Calu3 (cell line): ENCODE data around the gene POLN. TPM values are rescaled to one million over a fixed set of nuclear protein-coding genes. Genes with fewer than 3 reads are reported as not detected.

ENCODE experiments used
- BruUV-seq: library from RNA; stranded (reverse); fragments of 400-500 nt; replicated peaks from 2 replicates; lab custom pipeline; 2021; lab: Mats Ljungman, UMichigan
- CTCF ChIA-PET: fragments of 300-600 bp; sonication (Branson Sonifier 250); formaldehyde crosslinking; loops from one replicate; lab custom pipeline; 2022; ENCODE audit warnings: antibody characterized with exemption; lab: Charles Lee
- DNase-seq: peaks from one replicate; pipeline ENCODE4 v3.0.0; 2022
- H3K27ac Mint-ChIP-seq: one replicate; pipeline ENCODE4 v1.8.0; 2022; ENCODE audit warnings: mixed read lengths; ENCODE audit not compliant: unreplicated experiment
- H3K27me3 Mint-ChIP-seq: one replicate; pipeline ENCODE4 v1.8.0; 2022; ENCODE audit warnings: mixed read lengths; ENCODE audit not compliant: unreplicated experiment
- H3K36me3 Mint-ChIP-seq: one replicate; pipeline ENCODE4 v1.8.0; 2022; ENCODE audit warnings: mild to moderate bottlenecking, moderate library complexity, mixed read lengths; ENCODE audit not compliant: insufficient read depth, unreplicated experiment
- H3K4me1 Mint-ChIP-seq: one replicate; pipeline ENCODE4 v1.8.0; 2022; ENCODE audit warnings: mild to moderate bottlenecking, low read depth, mixed read lengths; ENCODE audit not compliant: unreplicated experiment
- H3K4me3 Mint-ChIP-seq: one replicate; pipeline ENCODE4 v1.8.0; 2022; ENCODE audit warnings: mild to moderate bottlenecking, low read depth, moderate library complexity, mixed read lengths; ENCODE audit not compliant: unreplicated experiment
- H3K9me3 Mint-ChIP-seq: one replicate; pipeline ENCODE4 v1.8.0; 2022; ENCODE audit warnings: low read depth, mixed read lengths; ENCODE audit not compliant: unreplicated experiment
- CTCF ChIP-seq: fragments of 200-600 bp; IDR thresholded peaks from one replicate; pipeline ENCODE4 v1.8.0; 2022; ENCODE audit warnings: antibody characterized with exemption; ENCODE audit not compliant: unreplicated experiment
- intact Hi-C: fragments of 100-400 bp; cut with micrococcal nuclease; formaldehyde crosslinking; loops from one replicate; pipeline ENCODE4 v1.10.0; 2022; ENCODE audit not compliant: unreplicated experiment
- total RNA-seq: library from RNA; stranded (reverse); gene quantifications from 2 replicates; pipeline ENCODE4 v1.2.3, GENCODE V29; 2022

The POLN gene
- total RNA-seq, 1 experiment from 2014 or later, result 4.1 TPM

GRCh38 chr4:2262944-2263250, 21.0 kb upstream of the POLN start:
- H3K4me3 Mint-ChIP-seq, result peak overlapping the region; percentile 62
- no peak for DNase-seq
- no peaks in the 10 kb centered on the region for H3K9me3 Mint-ChIP-seq
- H3K36me3 Mint-ChIP-seq, result peaks cover 10% of the 10 kb centered on the region
- H3K27ac Mint-ChIP-seq, result no peak overlapping the region
- H3K27me3 Mint-ChIP-seq, result no peaks in the 10 kb centered on the region
- CTCF ChIA-PET, result no interaction called here
- no peak for TF ChIP-seq CTCF
- BruUV-seq, result no TSS peak
- H3K4me1 Mint-ChIP-seq, result no peaks in the 10 kb centered on the region
- intact Hi-C loops, result no loop called here

DNA sequence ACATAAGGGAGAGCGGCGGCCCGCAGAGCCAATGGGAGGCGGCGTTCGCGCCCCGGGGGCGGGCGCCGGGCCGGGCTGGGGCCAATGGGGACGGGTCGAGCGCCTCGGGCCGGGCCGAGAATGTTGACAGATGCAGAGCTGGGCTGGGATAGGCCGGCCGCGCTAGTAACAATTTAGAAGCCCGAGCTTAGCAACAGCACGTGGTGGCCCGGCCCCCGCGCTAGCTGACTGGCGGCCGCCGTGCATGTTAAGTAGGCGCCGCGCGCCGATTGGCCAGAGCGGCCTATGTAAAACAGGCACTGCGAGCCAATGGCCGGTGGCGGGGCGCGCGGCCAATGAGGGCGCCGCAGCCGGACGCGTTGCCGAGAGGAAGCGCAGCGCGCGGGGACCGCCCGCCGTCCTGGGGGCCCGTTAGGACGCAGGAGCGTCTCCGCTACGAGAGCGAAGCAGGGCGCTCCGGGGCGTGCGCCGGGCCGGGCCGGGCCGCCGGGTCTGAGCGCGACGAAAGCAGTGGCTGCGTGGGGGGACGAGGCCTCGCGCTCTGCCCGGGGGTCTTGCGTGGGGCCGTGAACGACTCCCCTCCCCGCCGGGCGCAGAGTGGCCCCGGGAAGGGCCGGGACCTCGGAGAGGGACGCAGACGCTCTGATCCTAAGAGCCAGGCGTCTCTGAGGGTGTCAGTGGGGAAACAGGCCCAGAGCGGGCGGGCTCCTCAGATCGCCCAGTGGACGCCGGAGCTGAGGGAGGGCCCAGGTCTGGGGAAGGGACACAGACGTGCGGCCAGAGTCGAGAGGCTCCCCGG, 20.4 kb upstream of the POLN start:
- Mint-ChIP-seq H3K4me1 (no peaks in the 10 kb centered on the region), H3K9me3 (no peaks in the 10 kb centered on the region), H3K36me3 (peaks cover 10% of the 10 kb centered on the region), H3K4me3 (peak overlapping the region; percentile 62), H3K27me3 (no peaks in the 10 kb centered on the region), H3K27ac (no peak overlapping the region)
- intact Hi-C loops, result no loop called here
- BruUV-seq, result no TSS peak
- CTCF ChIA-PET, result interaction anchor here (0.6 to 0.9 kb wide), 2 partner anchors 202 to 352 kb away, joined by 3 read pairs; no protein-coding TSS in a partner anchor
- DNase-seq, result peak; percentile 95
- TF ChIP-seq CTCF, result no peak

DNA sequence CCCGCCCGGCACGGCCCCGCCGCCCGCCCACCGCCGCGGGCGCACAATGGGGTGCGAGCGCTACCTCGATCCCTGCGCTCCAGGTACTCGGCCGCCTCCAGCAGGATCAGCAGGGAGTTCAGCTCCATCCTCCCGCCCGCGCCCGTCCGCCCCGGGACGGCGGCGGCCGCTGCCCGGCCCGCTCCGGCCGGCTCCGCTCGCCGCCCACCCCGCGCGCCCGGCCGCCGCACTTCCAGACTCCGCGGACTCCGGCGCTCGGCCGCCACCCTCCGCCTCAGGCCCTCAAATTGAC, 19.9 kb upstream of the POLN start, which contains the start of gene MXD4:
Gene MXD4 (minus strand): TSS at position 257 of the 292 bp plus-strand sequence. CDS start 129 bp downstream, at position 128.
- H3K27me3 Mint-ChIP-seq, result no peaks in the 10 kb centered on the region
- TF ChIP-seq CTCF, result no peak
- H3K27ac Mint-ChIP-seq, result no peak within 1 kb of the TSS
- peak within 1 kb of the TSS; percentile 62 for H3K4me3 Mint-ChIP-seq
- no peaks in the 10 kb centered on the region for H3K9me3 Mint-ChIP-seq
- peaks cover 10% of the 10 kb centered on the region for H3K36me3 Mint-ChIP-seq
- CTCF ChIA-PET, result interaction anchor here (0.9 kb wide), 1 partner anchor 351 kb away, joined by 3 read pairs; no protein-coding TSS in a partner anchor
- intact Hi-C loops, result no loop called here
- DNase-seq, result no peak
- no peaks in the 10 kb centered on the region for H3K4me1 Mint-ChIP-seq
- BruUV-seq, result no TSS peak

GRCh38 chr4:2261110-2261852, 19.4 kb upstream of the POLN start:
- H3K27ac Mint-ChIP-seq, result no peak overlapping the region
- DNase-seq, result peak; percentile 47
- H3K9me3 Mint-ChIP-seq, result no peaks in the 10 kb centered on the region
- no peaks in the 10 kb centered on the region for H3K4me1 Mint-ChIP-seq
- H3K36me3 Mint-ChIP-seq, result peaks cover 10% of the 10 kb centered on the region
- CTCF ChIA-PET, result no interaction called here
- no peaks in the 10 kb centered on the region for H3K27me3 Mint-ChIP-seq
- TF ChIP-seq CTCF, result no peak
- intact Hi-C loops, result no loop called here
- H3K4me3 Mint-ChIP-seq, result peak overlapping the region; percentile 62
- BruUV-seq, result no TSS peak
